Bladder microvascular endothelial cell (primary cell): ENCODE measurements around the gene GOLGA8J. TPM values are rescaled to one million over a fixed set of nuclear protein-coding genes. Genes with fewer than 3 reads are reported as not detected.

Experiments used
- total RNA-seq: library from RNA; depleted of rRNA; stranded (reverse); fragments of >200 nt; gene quantifications from 2 replicates; pipeline ENCODE4 v1.2.3, GENCODE V29; 2014

Gene GOLGA8J, protein sequence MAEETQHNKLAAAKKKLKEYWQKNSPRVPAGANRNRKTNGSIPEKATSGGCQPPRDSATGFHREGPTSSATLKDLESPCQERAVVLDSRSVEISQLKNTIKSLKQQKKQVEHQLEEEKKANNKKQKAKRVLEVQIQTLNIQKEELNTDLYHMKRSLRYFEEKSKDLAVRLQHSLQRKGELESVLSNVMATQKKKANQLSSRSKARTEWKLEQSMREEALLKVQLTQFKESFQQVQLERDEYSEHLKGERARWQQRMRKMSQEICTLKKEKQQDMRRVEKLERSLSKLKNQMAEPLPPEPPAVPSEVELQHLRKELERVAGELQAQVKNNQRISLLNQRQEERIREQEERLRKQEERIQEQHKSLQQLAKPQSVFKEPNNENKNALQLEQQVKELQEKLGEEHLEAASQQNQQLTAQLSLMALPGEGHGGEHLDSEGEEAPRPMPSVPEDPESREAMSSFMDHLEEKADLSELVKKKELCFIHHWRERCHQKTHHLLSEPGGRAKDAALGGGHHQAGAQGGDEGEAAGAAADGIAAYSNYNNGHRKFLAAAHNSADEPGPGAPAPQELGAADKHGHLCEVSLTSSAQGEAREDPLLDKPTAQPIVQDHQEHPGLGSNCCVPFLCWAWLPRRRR
- 0.13 TPM in 1 of 2 replicates, not detected in the other for total RNA-seq

DNA sequence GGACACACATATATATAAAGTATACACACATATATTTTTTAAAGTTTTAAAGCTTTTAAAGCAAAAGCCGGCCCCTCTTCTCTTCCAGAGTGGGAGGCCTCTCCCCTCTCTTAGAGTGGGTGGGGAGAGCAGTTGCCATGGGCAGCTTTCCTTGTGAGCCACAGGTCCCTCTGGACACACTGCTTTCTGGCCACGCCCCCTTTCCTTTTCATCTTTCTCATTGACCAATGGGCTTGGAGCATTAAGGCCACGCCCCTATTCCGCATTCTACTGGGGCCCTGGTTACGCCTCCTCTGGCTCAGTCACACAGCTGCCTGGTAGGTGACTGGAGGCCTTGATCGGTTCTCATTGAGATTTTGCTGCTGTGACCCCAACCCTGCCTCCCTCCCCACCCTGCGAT lies at the start of gene GOLGA8J:
Gene GOLGA8J (plus strand): TSS at position 301 of the 400 bp plus-strand sequence. CDS start 98 bp downstream, at position 399.

DNA sequence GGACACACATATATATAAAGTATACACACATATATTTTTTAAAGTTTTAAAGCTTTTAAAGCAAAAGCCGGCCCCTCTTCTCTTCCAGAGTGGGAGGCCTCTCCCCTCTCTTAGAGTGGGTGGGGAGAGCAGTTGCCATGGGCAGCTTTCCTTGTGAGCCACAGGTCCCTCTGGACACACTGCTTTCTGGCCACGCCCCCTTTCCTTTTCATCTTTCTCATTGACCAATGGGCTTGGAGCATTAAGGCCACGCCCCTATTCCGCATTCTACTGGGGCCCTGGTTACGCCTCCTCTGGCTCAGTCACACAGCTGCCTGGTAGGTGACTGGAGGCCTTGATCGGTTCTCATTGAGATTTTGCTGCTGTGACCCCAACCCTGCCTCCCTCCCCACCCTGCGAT lies 52.0 kb downstream of the GOLGA8J start, which contains the start of gene GOLGA8T:
Gene GOLGA8T (plus strand): TSS at position 301 of the 400 bp plus-strand sequence. CDS start 98 bp downstream, at position 399.

Other genes starting within 250 kb of the GOLGA8J start
- gene GOLGA8T, start 52.1 kb downstream of the GOLGA8J start, total RNA-seq, result 0.13 TPM in 1 of 2 replicates, not detected in the other